ENCODE data around the gene GSTM2.
A peak's percentile ranks its signal among the peaks of the same experiment; 100 is the strongest.

Gene GSTM2

DNA sequence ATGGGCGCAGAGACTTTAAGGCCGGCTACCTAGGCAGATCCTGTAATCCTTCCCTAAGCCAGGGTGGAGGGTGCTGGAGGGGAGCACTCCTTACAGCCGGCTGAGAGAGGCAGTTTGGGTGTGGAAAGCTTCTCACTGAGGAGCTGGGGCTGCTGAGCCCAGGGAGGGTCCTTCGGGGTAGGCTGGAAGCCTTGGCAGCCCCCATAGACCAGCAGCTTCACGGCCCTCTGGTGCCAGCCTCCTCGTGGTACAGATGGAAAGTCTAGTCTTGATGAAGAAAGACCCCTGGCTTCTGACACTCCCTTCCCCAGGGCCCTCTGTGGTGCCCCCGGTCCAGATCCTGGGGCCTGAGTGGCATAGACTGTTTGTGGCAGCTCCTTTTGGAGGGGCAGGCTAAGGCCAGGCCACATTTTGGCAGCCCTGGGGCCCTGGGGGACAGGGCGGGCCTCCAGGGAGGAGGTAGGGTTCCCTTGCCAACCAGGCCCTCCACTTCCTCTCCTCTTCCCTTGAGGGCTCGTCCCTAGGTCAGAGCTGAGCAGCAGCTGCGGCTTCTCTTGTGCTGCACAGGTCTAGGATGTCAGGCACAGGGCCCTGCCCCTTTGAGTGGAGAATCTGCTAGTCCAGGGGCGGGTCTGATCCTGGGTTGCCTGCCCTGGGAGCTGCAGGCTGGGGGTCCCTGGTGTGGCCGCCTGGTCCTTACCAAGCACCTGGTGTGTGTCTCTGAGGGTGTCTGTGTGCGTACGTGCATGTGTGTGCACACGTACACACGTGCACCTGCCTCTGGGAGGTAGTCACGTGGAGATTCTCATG, 43.5 kb upstream of the GSTM2 start:
- no peak overlapping the region for H3K27ac ChIP-seq (ENCODE audit: low read depth, low read length)
- no peak overlapping the region; the same call in 1 of the 2 replicates for H3K4me3 ChIP-seq (ENCODE audit: low read depth, low read length)
- H3K4me1 ChIP-seq (ENCODE audit: control insufficient read depth, insufficient read depth, low read length): peaks cover 27% of the 10 kb centered on the region
- no peak overlapping the region for H3K9ac ChIP-seq (ENCODE audit: low read length)
- H3K36me3 ChIP-seq (ENCODE audit: control insufficient read depth, insufficient read depth, low read length): peaks cover 30% of the 10 kb centered on the region
- H3K27me3 ChIP-seq (ENCODE audit: control insufficient read depth, insufficient read depth, low read length): no peaks in the 10 kb centered on the region
- H3K9me3 ChIP-seq (ENCODE audit: control insufficient read depth, insufficient read depth, low read depth, low read length): no peaks in the 10 kb centered on the region

DNA sequence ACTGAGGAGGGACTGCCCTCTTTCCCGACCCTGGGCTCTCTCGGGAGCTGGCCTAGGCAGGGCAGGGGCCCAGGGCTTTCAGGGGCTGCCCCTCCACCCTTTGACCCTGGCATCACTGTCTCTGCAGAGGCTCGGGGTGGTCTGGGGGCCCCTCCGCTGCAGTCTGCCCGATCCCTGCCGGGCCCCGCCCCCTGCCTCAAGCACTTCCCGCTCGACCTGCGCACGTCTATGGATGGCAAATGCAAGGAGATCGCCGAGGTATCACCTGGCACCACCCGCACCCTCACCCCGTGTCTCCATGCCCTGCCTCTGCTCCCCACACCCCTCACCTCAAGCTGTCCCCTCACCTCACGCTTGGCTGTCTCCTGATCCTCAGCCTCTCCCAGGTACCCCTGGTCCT, 42.7 kb upstream of the GSTM2 start:
- no peaks in the 10 kb centered on the region for H3K27me3 ChIP-seq (ENCODE audit: control insufficient read depth, insufficient read depth, low read length)
- H3K9ac ChIP-seq (ENCODE audit: low read length): no peak overlapping the region
- peak overlapping the region; percentile 28; the same call in 1 of the 2 replicates for H3K4me3 ChIP-seq (ENCODE audit: low read depth, low read length)
- H3K4me1 ChIP-seq (ENCODE audit: control insufficient read depth, insufficient read depth, low read length): peaks cover 26% of the 10 kb centered on the region
- H3K9me3 ChIP-seq (ENCODE audit: control insufficient read depth, insufficient read depth, low read depth, low read length): no peaks in the 10 kb centered on the region
- H3K27ac ChIP-seq (ENCODE audit: low read depth, low read length): no peak overlapping the region
- peaks cover 35% of the 10 kb centered on the region for H3K36me3 ChIP-seq (ENCODE audit: control insufficient read depth, insufficient read depth, low read length)

- peak overlapping the region; percentile 28; the same call in 1 of the 2 replicates for H3K4me3 ChIP-seq (ENCODE audit: low read depth, low read length)
- H3K36me3 ChIP-seq (ENCODE audit: control insufficient read depth, insufficient read depth, low read length): peaks cover 39% of the 10 kb centered on the region
- H3K27me3 ChIP-seq (ENCODE audit: control insufficient read depth, insufficient read depth, low read length): no peaks in the 10 kb centered on the region
- H3K27ac ChIP-seq (ENCODE audit: low read depth, low read length): no peak overlapping the region
- peaks cover 29% of the 10 kb centered on the region for H3K4me1 ChIP-seq (ENCODE audit: control insufficient read depth, insufficient read depth, low read length)
- no peak overlapping the region for H3K9ac ChIP-seq (ENCODE audit: low read length)
- H3K9me3 ChIP-seq (ENCODE audit: control insufficient read depth, insufficient read depth, low read depth, low read length): no peaks in the 10 kb centered on the region
Measured at GRCh38 chr1:109625601-109626560, 42.0 kb upstream of the GSTM2 start.

DNA sequence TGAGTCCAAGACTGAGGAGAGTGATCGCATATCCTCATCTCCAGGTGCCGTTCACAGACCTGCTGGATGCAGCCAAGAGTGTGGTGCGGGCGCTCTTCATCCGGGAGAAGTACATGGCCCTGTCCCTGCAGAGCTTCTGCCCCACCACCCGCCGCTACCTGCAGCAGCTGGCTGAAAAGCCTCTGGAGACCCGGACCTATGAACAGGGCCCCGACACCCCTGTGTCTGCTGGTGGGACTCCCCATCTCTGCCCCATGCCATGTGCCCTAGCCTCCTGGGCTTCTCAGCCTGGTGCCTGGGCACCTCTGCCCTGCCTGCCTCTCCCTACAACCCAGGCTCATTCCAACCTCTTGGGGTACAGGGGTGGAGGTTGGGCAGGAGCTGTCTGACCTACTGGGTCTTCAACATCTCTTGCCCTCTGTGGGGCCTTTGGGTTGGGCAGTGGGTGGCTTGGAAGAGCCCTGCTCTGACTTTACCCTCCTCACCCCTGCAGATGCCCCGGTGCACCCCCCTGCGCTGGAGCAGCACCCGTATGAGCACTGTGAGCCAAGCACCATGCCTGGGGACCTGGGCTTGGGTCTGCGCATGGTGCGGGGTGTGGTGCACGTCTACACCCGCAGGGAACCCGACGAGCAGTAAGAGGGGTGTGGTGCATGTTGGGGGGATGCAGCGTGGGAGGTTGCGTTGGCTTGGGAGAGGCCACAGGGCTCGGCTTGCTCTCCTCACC, 41.0 kb upstream of the GSTM2 start:
- no peak overlapping the region for H3K4me3 ChIP-seq (ENCODE audit: low read depth, low read length)
- no peaks in the 10 kb centered on the region for H3K9me3 ChIP-seq (ENCODE audit: control insufficient read depth, insufficient read depth, low read depth, low read length)
- peaks cover 48% of the 10 kb centered on the region for H3K36me3 ChIP-seq (ENCODE audit: control insufficient read depth, insufficient read depth, low read length)
- H3K9ac ChIP-seq (ENCODE audit: low read length): no peak overlapping the region
- no peaks in the 10 kb centered on the region for H3K27me3 ChIP-seq (ENCODE audit: control insufficient read depth, insufficient read depth, low read length)
- H3K27ac ChIP-seq (ENCODE audit: low read depth, low read length): no peak overlapping the region
- peaks cover 24% of the 10 kb centered on the region for H3K4me1 ChIP-seq (ENCODE audit: control insufficient read depth, insufficient read depth, low read length)

DNA sequence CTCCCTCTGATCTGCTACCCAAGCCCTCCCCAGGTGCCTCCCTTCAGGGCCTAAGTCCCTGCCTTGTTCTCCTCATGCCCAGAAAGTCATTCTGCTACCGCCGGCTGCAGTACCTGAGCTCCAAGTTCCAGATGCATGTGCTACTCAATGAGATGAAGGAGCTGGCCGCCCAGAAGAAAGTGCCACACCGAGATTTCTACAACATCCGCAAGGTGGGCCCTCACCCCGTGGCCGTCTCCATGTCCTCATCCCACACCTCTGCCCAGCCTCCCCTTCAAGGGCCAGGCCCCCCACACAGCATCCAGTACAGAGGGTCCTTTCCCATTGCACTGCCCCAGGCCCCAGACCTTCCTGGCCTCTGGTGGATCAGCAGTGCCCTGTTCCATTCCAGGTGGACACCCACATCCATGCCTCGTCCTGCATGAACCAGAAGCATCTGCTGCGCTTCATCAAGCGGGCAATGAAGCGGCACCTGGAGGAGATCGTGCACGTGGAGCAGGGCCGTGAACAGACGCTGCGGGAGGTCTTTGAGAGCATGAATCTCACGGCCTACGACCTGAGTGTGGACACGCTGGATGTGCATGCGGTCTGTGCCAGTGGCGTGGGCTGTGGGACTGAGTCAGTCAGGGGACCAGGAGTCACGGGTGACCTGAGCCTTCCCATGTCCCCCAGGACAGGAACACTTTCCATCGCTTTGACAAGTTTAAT, 40.0 kb upstream of the GSTM2 start:
- H3K27me3 ChIP-seq (ENCODE audit: control insufficient read depth, insufficient read depth, low read length): no peaks in the 10 kb centered on the region
- no peaks in the 10 kb centered on the region for H3K9me3 ChIP-seq (ENCODE audit: control insufficient read depth, insufficient read depth, low read depth, low read length)
- H3K36me3 ChIP-seq (ENCODE audit: control insufficient read depth, insufficient read depth, low read length): peaks cover 51% of the 10 kb centered on the region
- H3K27ac ChIP-seq (ENCODE audit: low read depth, low read length): no peak overlapping the region
- H3K4me1 ChIP-seq (ENCODE audit: control insufficient read depth, insufficient read depth, low read length): peaks cover 26% of the 10 kb centered on the region
- no peak overlapping the region for H3K4me3 ChIP-seq (ENCODE audit: low read depth, low read length)
- H3K9ac ChIP-seq (ENCODE audit: low read length): no peak overlapping the region

- Histone ChIP-seq H3K4me1 (ENCODE audit: control insufficient read depth, insufficient read depth, low read length) (peaks cover 28% of the 10 kb centered on the region), H3K9ac (ENCODE audit: low read length) (peak overlapping the region; percentile 12), H3K9me3 (ENCODE audit: control insufficient read depth, insufficient read depth, low read depth, low read length) (no peaks in the 10 kb centered on the region), H3K36me3 (ENCODE audit: control insufficient read depth, insufficient read depth, low read length) (peaks cover 51% of the 10 kb centered on the region), H3K4me3 (ENCODE audit: low read depth, low read length) (no peak overlapping the region), H3K27me3 (ENCODE audit: control insufficient read depth, insufficient read depth, low read length) (no peaks in the 10 kb centered on the region), H3K27ac (ENCODE audit: low read depth, low read length) (no peak overlapping the region)
Measured at GRCh38 chr1:109628540-109629321, 39.1 kb upstream of the GSTM2 start.

GRCh38 chr1:109629372-109630030, 38.4 kb upstream of the GSTM2 start:
- no peak overlapping the region for H3K9ac ChIP-seq (ENCODE audit: low read length)
- H3K27me3 ChIP-seq (ENCODE audit: control insufficient read depth, insufficient read depth, low read length): no peaks in the 10 kb centered on the region
- H3K27ac ChIP-seq (ENCODE audit: low read depth, low read length): no peak overlapping the region
- peaks cover 51% of the 10 kb centered on the region for H3K36me3 ChIP-seq (ENCODE audit: control insufficient read depth, insufficient read depth, low read length)
- no peak overlapping the region for H3K4me3 ChIP-seq (ENCODE audit: low read depth, low read length)
- no peaks in the 10 kb centered on the region for H3K9me3 ChIP-seq (ENCODE audit: control insufficient read depth, insufficient read depth, low read depth, low read length)
- peaks cover 23% of the 10 kb centered on the region for H3K4me1 ChIP-seq (ENCODE audit: control insufficient read depth, insufficient read depth, low read length)

DNA sequence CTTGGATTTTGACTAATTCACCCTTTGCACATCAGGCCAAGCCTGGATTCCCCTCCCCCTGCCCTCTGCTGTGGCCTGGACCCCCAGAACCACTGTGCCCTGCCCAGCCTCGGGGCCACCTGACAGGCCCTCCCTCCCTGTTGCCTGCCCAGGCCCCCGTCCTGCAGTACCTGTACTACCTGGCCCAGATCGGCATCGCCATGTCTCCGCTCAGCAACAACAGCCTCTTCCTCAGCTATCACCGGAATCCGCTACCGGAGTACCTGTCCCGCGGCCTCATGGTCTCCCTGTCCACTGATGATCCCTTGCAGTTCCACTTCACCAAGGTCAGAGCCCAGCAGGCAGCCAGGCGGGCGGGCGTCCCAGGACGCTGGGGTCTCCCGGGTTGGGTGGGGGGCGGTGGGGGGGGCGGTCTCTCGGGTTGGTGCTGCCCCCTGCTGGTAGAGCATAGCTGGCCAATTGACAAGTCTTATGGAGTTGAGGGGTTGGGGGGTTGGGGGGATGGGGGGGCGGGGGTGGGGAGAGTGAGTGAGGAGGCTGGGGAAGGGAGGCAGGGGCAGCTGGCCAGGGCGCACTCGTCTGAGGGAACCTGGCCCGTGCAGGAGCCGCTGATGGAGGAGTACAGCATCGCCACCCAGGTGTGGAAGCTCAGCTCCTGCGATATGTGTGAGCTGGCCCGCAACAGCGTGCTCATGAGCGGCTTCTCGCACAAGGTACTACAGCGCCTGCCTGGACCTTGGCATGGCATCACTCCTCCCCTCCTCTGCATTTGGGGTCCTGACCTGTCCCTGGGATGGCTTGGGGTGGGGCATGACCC, 37.6 kb upstream of the GSTM2 start:
- Histone ChIP-seq H3K27me3 (ENCODE audit: control insufficient read depth, insufficient read depth, low read length) (no peaks in the 10 kb centered on the region), H3K4me1 (ENCODE audit: control insufficient read depth, insufficient read depth, low read length) (peaks cover 15% of the 10 kb centered on the region), H3K9me3 (ENCODE audit: control insufficient read depth, insufficient read depth, low read depth, low read length) (no peaks in the 10 kb centered on the region), H3K9ac (ENCODE audit: low read length) (no peak overlapping the region), H3K36me3 (ENCODE audit: control insufficient read depth, insufficient read depth, low read length) (peaks cover 51% of the 10 kb centered on the region), H3K4me3 (ENCODE audit: low read depth, low read length) (no peak overlapping the region), H3K27ac (ENCODE audit: low read depth, low read length) (no peak overlapping the region)

DNA sequence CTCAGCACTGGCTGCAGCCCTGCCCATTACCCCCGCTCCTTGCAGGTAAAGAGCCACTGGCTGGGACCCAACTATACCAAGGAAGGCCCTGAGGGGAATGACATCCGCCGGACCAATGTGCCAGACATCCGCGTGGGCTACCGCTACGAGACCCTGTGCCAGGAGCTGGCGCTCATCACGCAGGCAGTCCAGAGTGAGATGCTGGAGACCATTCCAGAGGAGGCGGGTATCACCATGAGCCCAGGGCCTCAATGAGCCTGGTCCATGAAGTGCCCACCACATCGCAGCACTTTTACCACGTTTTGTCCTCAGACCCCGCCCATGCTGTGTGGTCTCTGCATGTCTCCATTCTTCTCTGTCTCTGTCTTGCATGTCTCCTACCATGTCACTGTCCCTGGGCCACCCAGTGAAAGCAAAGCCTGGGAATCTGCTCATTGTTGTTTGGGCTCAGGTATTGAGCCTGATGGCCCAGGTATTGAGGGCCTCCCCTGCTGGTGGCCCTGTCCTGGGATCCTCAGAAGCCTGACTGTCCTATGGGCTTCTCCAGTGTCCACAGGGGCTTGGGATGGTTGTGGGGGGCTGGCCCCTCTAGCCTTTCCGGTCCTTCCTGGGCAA, 36.9 kb upstream of the GSTM2 start:
- Histone ChIP-seq H3K36me3 (ENCODE audit: control insufficient read depth, insufficient read depth, low read length) (peaks cover 51% of the 10 kb centered on the region), H3K4me1 (ENCODE audit: control insufficient read depth, insufficient read depth, low read length) (peaks cover 14% of the 10 kb centered on the region), H3K4me3 (ENCODE audit: low read depth, low read length) (no peak overlapping the region), H3K27ac (ENCODE audit: low read depth, low read length) (no peak overlapping the region), H3K9ac (ENCODE audit: low read length) (no peak overlapping the region), H3K27me3 (ENCODE audit: control insufficient read depth, insufficient read depth, low read length) (no peaks in the 10 kb centered on the region), H3K9me3 (ENCODE audit: control insufficient read depth, insufficient read depth, low read depth, low read length) (no peaks in the 10 kb centered on the region)
